ENCODE results near the gene JAKMIP2.
A peak's percentile ranks its signal among the peaks of the same experiment; 100 is the strongest.
"Not testable (repeated sequence)": the region's sequence is repeated elsewhere in the genome, so short reads cannot be mapped to it uniquely, and the experiment has no call there.

The JAKMIP2 gene

DNA sequence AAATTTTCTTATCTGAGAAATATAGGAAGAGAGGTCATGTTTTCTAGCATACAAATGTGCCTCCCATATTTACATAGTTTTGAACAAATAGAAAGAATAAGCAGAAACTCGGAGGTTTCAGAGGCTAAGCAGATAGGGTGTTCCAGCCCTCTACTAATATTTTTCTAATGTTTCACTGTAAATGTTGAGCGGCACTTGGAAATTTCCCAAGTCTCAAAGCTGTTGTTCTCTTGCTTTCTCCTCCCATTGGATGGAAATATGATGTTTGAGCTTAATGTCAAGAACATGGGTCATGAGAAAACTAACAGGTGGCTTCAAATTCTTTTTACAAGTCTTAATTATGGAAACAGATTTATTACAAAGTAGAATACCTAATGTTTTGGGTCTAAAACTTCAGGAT is 43.8 kb upstream of the JAKMIP2 start:
- Histone ChIP-seq H2BK120ac (ENCODE audit: insufficient read depth, low read length, poor library complexity) (no peak overlapping the region), H3K23ac (ENCODE audit: low read length) (no peak overlapping the region), H3K4me1 (ENCODE audit: control insufficient read depth in 1 of 2, insufficient read depth in 2 of 2, low read length in 2 of 2) (no peaks in the 10 kb centered on the region), H3K9ac (ENCODE audit: low read length) (no peak overlapping the region), H2BK5ac (ENCODE audit: low read depth, low read length, poor library complexity) (no peak overlapping the region), H3K79me2 (ENCODE audit: control insufficient read depth, insufficient read depth, low read length, poor library complexity) (no peaks in the 10 kb centered on the region), H3K36me3 (ENCODE audit: control insufficient read depth in 1 of 2, insufficient read depth in 2 of 2, low read length in 2 of 2) (no peaks in the 10 kb centered on the region), H3K4ac (ENCODE audit: low read depth, low read length) (no peak overlapping the region), H2AFZ (ENCODE audit: insufficient read depth, low read length, poor library complexity) (no peak overlapping the region), H3K4me2 (ENCODE audit: low read length) (no peak overlapping the region), H3K27me3 (ENCODE audit: insufficient read depth, low read length) (no peaks in the 10 kb centered on the region), H3K4me3 (ENCODE audit: low read depth, low read length) (no peak overlapping the region), H2AK5ac (ENCODE audit: low read length) (no peak overlapping the region), H3K14ac (ENCODE audit: low read length) (no peak overlapping the region), H2BK12ac (ENCODE audit: low read length) (no peak overlapping the region), H4K91ac (ENCODE audit: low read depth, low read length) (no peak overlapping the region), H3K27ac (ENCODE audit: low read depth, low read length) (no peak overlapping the region), H4K12ac (ENCODE audit: low read depth, low read length) (no peak overlapping the region), H3K18ac (ENCODE audit: low read length) (no peak overlapping the region), H3K79me1 (ENCODE audit: low read length) (no peaks in the 10 kb centered on the region), H4K8ac (ENCODE audit: low read depth, low read length) (no peak overlapping the region), H3K9me3 (ENCODE audit: insufficient read depth, low read depth, low read length) (no peaks in the 10 kb centered on the region)
- DNase-seq: no peak
- WGBS (ENCODE audit: extremely low coverage, insufficient coverage, insufficient read length): no CpG with 5 or more reads among the region's 2 CpGs

DNA sequence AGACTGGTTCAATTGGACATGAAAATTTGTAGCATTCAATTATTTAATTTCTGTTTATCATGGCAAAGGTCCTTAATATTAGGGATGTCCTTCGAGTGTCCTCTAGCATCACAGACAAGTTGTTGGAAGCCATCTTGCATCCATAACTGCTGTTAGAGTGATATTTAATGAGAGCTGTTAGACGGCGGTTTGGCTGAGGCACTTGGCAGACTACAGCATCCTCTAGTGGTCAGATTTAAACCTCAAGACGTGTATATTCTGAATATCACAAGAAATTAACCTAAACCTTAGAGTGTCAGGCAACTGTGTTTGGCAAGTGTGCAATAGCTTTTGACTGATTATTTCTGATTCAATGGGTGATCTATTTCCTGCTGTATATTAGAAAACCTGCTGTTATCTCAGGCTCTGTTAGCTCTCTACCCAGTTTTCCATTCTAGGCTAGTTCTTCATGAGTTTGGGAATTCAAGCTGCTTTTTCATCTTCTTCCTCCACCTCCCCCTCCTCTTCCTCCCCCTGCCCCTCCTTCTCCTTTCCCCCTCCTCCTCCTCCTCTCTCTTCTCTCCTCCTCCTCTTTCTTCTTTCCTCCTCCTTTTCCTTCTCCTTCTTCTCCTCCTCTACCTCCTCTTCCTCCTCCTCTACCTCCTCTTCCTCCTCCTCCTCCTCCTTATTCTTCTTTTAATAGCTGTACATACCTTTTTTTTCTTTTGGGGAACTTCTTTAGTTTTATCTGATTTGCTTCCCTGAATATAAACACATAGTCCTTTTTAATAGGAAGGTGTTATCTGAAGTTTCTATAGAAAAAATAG is 40.4 kb upstream of the JAKMIP2 start:
- H3K4me3 ChIP-seq (ENCODE audit: low read depth, low read length): no peak overlapping the region
- H3K79me1 ChIP-seq (ENCODE audit: low read length): no peaks in the 10 kb centered on the region
- H3K36me3 ChIP-seq (ENCODE audit: control insufficient read depth in 1 of 2, insufficient read depth in 2 of 2, low read length in 2 of 2): no peaks in the 10 kb centered on the region
- H3K4ac ChIP-seq (ENCODE audit: low read depth, low read length): no peak overlapping the region
- no peaks in the 10 kb centered on the region for H3K9me3 ChIP-seq (ENCODE audit: insufficient read depth, low read depth, low read length)
- no peak overlapping the region for H3K9ac ChIP-seq (ENCODE audit: low read length)
- H2AK5ac ChIP-seq (ENCODE audit: low read length): no peak overlapping the region
- H3K27ac ChIP-seq (ENCODE audit: low read depth, low read length): no peak overlapping the region
- peak; percentile 52 to 77 for DNase-seq
- H4K12ac ChIP-seq (ENCODE audit: low read depth, low read length): no peak overlapping the region
- no peak overlapping the region for H4K91ac ChIP-seq (ENCODE audit: low read depth, low read length)
- no peak overlapping the region for H3K4me2 ChIP-seq (ENCODE audit: low read length)
- no peak overlapping the region for H2BK120ac ChIP-seq (ENCODE audit: insufficient read depth, low read length, poor library complexity)
- no peaks in the 10 kb centered on the region for H3K79me2 ChIP-seq (ENCODE audit: control insufficient read depth, insufficient read depth, low read length, poor library complexity)
- no peak overlapping the region for H2AFZ ChIP-seq (ENCODE audit: insufficient read depth, low read length, poor library complexity)
- no peak overlapping the region for H2BK12ac ChIP-seq (ENCODE audit: low read length)
- H4K8ac ChIP-seq (ENCODE audit: low read depth, low read length): no peak overlapping the region
- no peak overlapping the region for H3K18ac ChIP-seq (ENCODE audit: low read length)
- no peak overlapping the region for H2BK5ac ChIP-seq (ENCODE audit: low read depth, low read length, poor library complexity)
- WGBS (ENCODE audit: extremely low coverage, insufficient coverage, insufficient read length): no CpG with 5 or more reads among the region's 4 CpGs
- no peak overlapping the region for H3K14ac ChIP-seq (ENCODE audit: low read length)
- no peak overlapping the region for H3K23ac ChIP-seq (ENCODE audit: low read length)
- H3K4me1 ChIP-seq (ENCODE audit: control insufficient read depth in 1 of 2, insufficient read depth in 2 of 2, low read length in 2 of 2): no peaks in the 10 kb centered on the region
- H3K27me3 ChIP-seq (ENCODE audit: insufficient read depth, low read length): no peaks in the 10 kb centered on the region

DNA sequence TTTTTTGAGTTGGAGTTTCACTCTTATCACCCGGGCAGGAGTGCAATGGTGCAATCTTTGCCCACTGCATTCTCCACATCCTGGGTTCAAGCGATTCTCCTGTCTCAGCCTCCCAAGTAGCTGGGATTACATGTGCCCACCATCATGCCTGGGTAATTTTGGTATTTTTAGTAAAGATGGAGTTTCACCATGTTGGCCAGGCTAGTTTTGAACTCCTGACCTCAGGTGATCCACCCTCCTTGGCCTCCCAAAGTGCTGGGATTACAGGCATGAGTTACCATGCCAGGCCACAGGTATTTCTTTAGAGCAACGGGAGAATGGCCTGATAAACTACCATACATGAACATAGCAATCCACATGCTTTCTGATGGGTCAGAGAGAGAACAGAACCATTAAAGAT is 39.7 kb upstream of the JAKMIP2 start:
- no CpG with 5 or more reads among the region's 3 CpGs for WGBS (ENCODE audit: extremely low coverage, insufficient coverage, insufficient read length)
- H2BK12ac ChIP-seq (ENCODE audit: low read length); H3K27ac ChIP-seq (ENCODE audit: low read depth, low read length); H3K9ac ChIP-seq (ENCODE audit: low read length); H3K36me3 ChIP-seq (ENCODE audit: control insufficient read depth in 1 of 2, insufficient read depth in 2 of 2, low read length in 2 of 2); H3K23ac ChIP-seq (ENCODE audit: low read length); H3K18ac ChIP-seq (ENCODE audit: low read length); H3K27me3 ChIP-seq (ENCODE audit: insufficient read depth, low read length); H4K91ac ChIP-seq (ENCODE audit: low read depth, low read length); H2AFZ ChIP-seq (ENCODE audit: insufficient read depth, low read length, poor library complexity); H3K14ac ChIP-seq (ENCODE audit: low read length); H3K79me1 ChIP-seq (ENCODE audit: low read length); H3K4ac ChIP-seq (ENCODE audit: low read depth, low read length); H2BK120ac ChIP-seq (ENCODE audit: insufficient read depth, low read length, poor library complexity); H3K9me3 ChIP-seq (ENCODE audit: insufficient read depth, low read depth, low read length); H2BK5ac ChIP-seq (ENCODE audit: low read depth, low read length, poor library complexity); H4K8ac ChIP-seq (ENCODE audit: low read depth, low read length); H4K12ac ChIP-seq (ENCODE audit: low read depth, low read length); H2AK5ac ChIP-seq (ENCODE audit: low read length); DNase-seq; H3K4me2 ChIP-seq (ENCODE audit: low read length); H3K79me2 ChIP-seq (ENCODE audit: control insufficient read depth, insufficient read depth, low read length, poor library complexity); H3K4me3 ChIP-seq (ENCODE audit: low read depth, low read length); H3K4me1 ChIP-seq (ENCODE audit: control insufficient read depth in 1 of 2, insufficient read depth in 2 of 2, low read length in 2 of 2): not testable (repeated sequence)

DNA sequence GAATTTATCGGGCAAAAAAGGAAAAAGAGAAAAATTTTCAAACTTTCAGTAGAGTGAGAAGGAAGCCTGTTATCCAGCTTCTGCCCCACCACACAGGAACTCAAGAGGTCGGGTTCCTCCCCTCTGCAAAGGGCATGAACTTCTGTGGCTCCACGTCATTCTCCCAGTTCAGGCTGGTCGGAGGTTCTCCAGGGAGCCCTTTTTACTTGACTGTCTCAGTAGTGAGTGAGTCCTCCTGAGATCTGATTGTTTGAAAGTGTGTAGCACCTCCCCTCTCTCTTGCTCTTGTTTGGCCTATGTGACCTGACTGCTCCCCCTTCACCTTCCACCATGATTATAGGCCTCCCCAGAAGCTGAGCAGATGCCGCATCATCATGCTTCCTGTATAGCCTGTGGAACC is 39.2 kb upstream of the JAKMIP2 start:
- H4K12ac ChIP-seq (ENCODE audit: low read depth, low read length): no peak overlapping the region
- no peak overlapping the region for H3K4ac ChIP-seq (ENCODE audit: low read depth, low read length)
- no peak overlapping the region for H3K27ac ChIP-seq (ENCODE audit: low read depth, low read length)
- no peak overlapping the region for H3K4me3 ChIP-seq (ENCODE audit: low read depth, low read length)
- H3K9ac ChIP-seq (ENCODE audit: low read length): no peak overlapping the region
- H4K8ac ChIP-seq (ENCODE audit: low read depth, low read length): no peak overlapping the region
- no peaks in the 10 kb centered on the region for H3K36me3 ChIP-seq (ENCODE audit: control insufficient read depth in 1 of 2, insufficient read depth in 2 of 2, low read length in 2 of 2)
- no CpG with 5 or more reads among the region's 5 CpGs for WGBS (ENCODE audit: extremely low coverage, insufficient coverage, insufficient read length)
- H2BK5ac ChIP-seq (ENCODE audit: low read depth, low read length, poor library complexity): no peak overlapping the region
- H3K9me3 ChIP-seq (ENCODE audit: insufficient read depth, low read depth, low read length): no peaks in the 10 kb centered on the region
- H3K79me2 ChIP-seq (ENCODE audit: control insufficient read depth, insufficient read depth, low read length, poor library complexity): no peaks in the 10 kb centered on the region
- no peak overlapping the region for H2AK5ac ChIP-seq (ENCODE audit: low read length)
- no peak overlapping the region for H4K91ac ChIP-seq (ENCODE audit: low read depth, low read length)
- H2BK120ac ChIP-seq (ENCODE audit: insufficient read depth, low read length, poor library complexity): no peak overlapping the region
- H3K79me1 ChIP-seq (ENCODE audit: low read length): no peaks in the 10 kb centered on the region
- no peak overlapping the region for H2BK12ac ChIP-seq (ENCODE audit: low read length)
- H3K4me2 ChIP-seq (ENCODE audit: low read length): no peak overlapping the region
- no peak overlapping the region for H3K18ac ChIP-seq (ENCODE audit: low read length)
- no peaks in the 10 kb centered on the region for H3K27me3 ChIP-seq (ENCODE audit: insufficient read depth, low read length)
- no peak overlapping the region for H3K14ac ChIP-seq (ENCODE audit: low read length)
- no peak overlapping the region for H2AFZ ChIP-seq (ENCODE audit: insufficient read depth, low read length, poor library complexity)
- DNase-seq: no peak
- H3K4me1 ChIP-seq (ENCODE audit: control insufficient read depth in 1 of 2, insufficient read depth in 2 of 2, low read length in 2 of 2): no peaks in the 10 kb centered on the region
- no peak overlapping the region for H3K23ac ChIP-seq (ENCODE audit: low read length)
